OCI-LY7 (cell line): Measurements from ENCODE around the gene NCAPD2. TPM values are rescaled to one million over a fixed set of nuclear protein-coding genes. Genes with fewer than 3 reads are reported as not detected.
"Not testable (repeated sequence)": the region's sequence is repeated elsewhere in the genome, so short reads cannot be mapped to it uniquely, and the experiment has no call there.

Experiments used
- BruUV-seq: library from RNA; stranded (reverse); fragments of 400-500 nt; replicated peaks from 2 replicates; lab custom pipeline; 2021; lab: Mats Ljungman, UMichigan
- CTCF ChIA-PET: fragments of 300-600 bp; sonication (Branson Sonifier 250); formaldehyde crosslinking; loops from one replicate; lab custom pipeline; 2022; ENCODE audit warnings: antibody characterized with exemption; ENCODE audit not compliant: unreplicated experiment; lab: Charles Lee
- POLR2A ChIA-PET: fragments of 300-600 bp; sonication (Branson Sonifier 250); formaldehyde crosslinking; loops from one replicate; lab custom pipeline; 2022; ENCODE audit warnings: antibody characterized with exemption; lab: Charles Lee
- DNase-seq: peaks from one replicate; pipeline ENCODE4 v3.0.0-alpha.2; 2015; ENCODE audit warnings: low spot score
- H2AFZ ChIP-seq: fragments of 200-600 bp; sonication (generic), shearing (Covaris generic); 2 replicates; pipeline ENCODE4 v1.6.1; 2014; ENCODE audit warnings: mild to moderate bottlenecking, antibody characterized with exemption, low read length, moderate library complexity
- H3K27ac ChIP-seq: fragments of 200-600 bp; sonication (generic); 2 replicates; pipeline ENCODE4 v1.5.1; 2014; ENCODE audit warnings: mixed run types, low read depth, mild to moderate bottlenecking, moderate library complexity, low read length, inconsistent platforms; ENCODE audit not compliant: poor library complexity, severe bottlenecking
- H3K36me3 ChIP-seq: fragments of 200-600 bp; sonication (generic); 2 replicates; pipeline ENCODE4 v1.6.1; 2014; ENCODE audit warnings: mild to moderate bottlenecking, antibody characterized with exemption, low read length, moderate library complexity, mixed read lengths; ENCODE audit not compliant: insufficient read depth
- H3K4me1 ChIP-seq: fragments of 200-600 bp; sonication (generic); 2 replicates; pipeline ENCODE4 v1.5.1; 2014; ENCODE audit warnings: mild to moderate bottlenecking, low read length; ENCODE audit not compliant: insufficient read depth, poor library complexity, severe bottlenecking
- H3K4me2 ChIP-seq: fragments of 200-600 bp; sonication (generic); 2 replicates; pipeline ENCODE4 v1.6.1; 2014; ENCODE audit warnings: mild to moderate bottlenecking, low read length
- H3K4me3 ChIP-seq: fragments of 200-600 bp; sonication (generic); 2 replicates; pipeline ENCODE4 v1.5.1; 2014; ENCODE audit warnings: mild to moderate bottlenecking, low read depth, low read length; ENCODE audit not compliant: poor library complexity, severe bottlenecking
- H3K79me2 ChIP-seq: fragments of 200-600 bp; sonication (generic); 2 replicates; pipeline ENCODE4 v1.6.1; 2016; ENCODE audit warnings: low read depth, mild to moderate bottlenecking, low read length, moderate library complexity, mixed read lengths; ENCODE audit not compliant: insufficient read depth
- H3K9me2 ChIP-seq: fragments of 200-600 bp; sonication (generic); 2 replicates; pipeline ENCODE4 v1.6.1; 2016; ENCODE audit warnings: mild to moderate bottlenecking, low read length, mixed read lengths; ENCODE audit not compliant: insufficient read depth
- H3K9me3 ChIP-seq: fragments of 200-600 bp; sonication (generic); 2 replicates; pipeline ENCODE4 v1.6.1; 2014; ENCODE audit warnings: mild to moderate bottlenecking, mixed run types, low read length, mixed read lengths
- H4K20me1 ChIP-seq: fragments of 200-600 bp; sonication (generic); 2 replicates; pipeline ENCODE4 v1.6.1; 2014; ENCODE audit warnings: mild to moderate bottlenecking, antibody characterized with exemption, low read length, moderate library complexity, mixed read lengths; ENCODE audit not compliant: insufficient read depth
- CTCF ChIP-seq: fragments of 200-600 bp; sonication (generic); conservative IDR thresholded peaks from 2 replicates; pipeline ENCODE4 v1.5.1; 2014; ENCODE audit warnings: mild to moderate bottlenecking, antibody characterized with exemption, low read length, moderate library complexity, mixed read lengths
- EZH2phosphoT487 ChIP-seq: fragments of 200-600 bp; sonication (generic); IDR thresholded peaks from 2 replicates; pipeline ENCODE4 v1.6.1; 2018; ENCODE audit warnings: low read depth, borderline replicate concordance, mild to moderate bottlenecking, mixed run types, antibody characterized with exemption, low read length, moderate library complexity, mixed read lengths
- intact Hi-C: fragments of 100-400 bp; cut with micrococcal nuclease; formaldehyde crosslinking; loops from one replicate; pipeline ENCODE4 v1.10.0; 2022; ENCODE audit not compliant: unreplicated experiment
- total RNA-seq, 2 experiments: library from RNA; depleted of rRNA in 1 of 2; stranded (reverse); fragments of >200 nt in 1 of 2; shearing (Covaris generic) in 1 of 2; gene quantifications; 2 replicates each; pipeline ENCODE4 v1.2.3, GENCODE V29; 2014 to 2022

NCAPD2 gene
- total RNA-seq, 2 experiments from 2014 or later: 157 to 225 TPM

- Histone ChIP-seq H3K27ac (peak overlapping the region; percentile 96), H3K4me2 (peak overlapping the region; percentile 98), H4K20me1 (no peaks in the 10 kb centered on the region), H3K9me3 (no peaks in the 10 kb centered on the region), H3K9me2 (no peaks in the 10 kb centered on the region), H3K36me3 (peaks cover 75% of the 10 kb centered on the region), H3K4me1 (peaks cover 37% of the 10 kb centered on the region), H3K4me3 (peak overlapping the region; percentile 91), H3K79me2 (peaks cover 63% of the 10 kb centered on the region), H2AFZ (no peak overlapping the region)
- no TSS peak for BruUV-seq
- TF ChIP-seq EZH2phosphoT487 (no peak), CTCF (no peak)
- ChIA-PET POLR2A (interaction anchor here (0.6 to 3.4 kb wide), 13 partner anchors 8 to 229 kb away, joined by 3 to 14 read pairs (median 4); partner anchors contain the start of genes CD27, COPS7A, GAPDH and TAPBPL), CTCF (interaction anchor here (0.6 to 0.9 kb wide), 2 partner anchors 43 to 54 kb away, joined by 3 read pairs; no protein-coding TSS in a partner anchor)
- peak; percentile 28 for DNase-seq
- intact Hi-C loops: loop anchor here (1.0 to 5.0 kb wide), 2 partner anchors 39 to 202 kb away; partner anchors contain the start of gene GAPDH
These were observed 1.1 kb downstream of the NCAPD2 start for GRCh38 chr12:6494968-6495367.

GRCh38 chr12:6497291-6497690, 3.4 kb downstream of the NCAPD2 start:
- H3K4me2 ChIP-seq: peak overlapping the region; percentile 98; the same call in 1 of the 2 replicates

GRCh38 chr12:6500466-6500865, 6.6 kb downstream of the NCAPD2 start:
- Histone ChIP-seq H3K4me1 (peaks cover 20% of the 10 kb centered on the region), H4K20me1 (no peaks in the 10 kb centered on the region), H3K9me3 (no peaks in the 10 kb centered on the region), H3K36me3 (peaks cover 96% of the 10 kb centered on the region), H2AFZ (no peak overlapping the region), H3K79me2 (peaks cover 76% of the 10 kb centered on the region), H3K9me2 (no peaks in the 10 kb centered on the region), H3K4me3 (no peak overlapping the region), H3K27ac (no peak overlapping the region), H3K4me2 (no peak overlapping the region)
- TF ChIP-seq EZH2phosphoT487 (no peak), CTCF (no peak)
- ChIA-PET CTCF (no interaction called here), POLR2A (interaction anchor here (1.2 to 1.5 kb wide), 2 partner anchors 29 to 34 kb away, joined by 3 to 4 read pairs; partner anchors contain the start of genes GAPDH and VAMP1)
- intact Hi-C loops: no loop called here
- DNase-seq: no peak
- no TSS peak for BruUV-seq

More at GRCh38 chr12:6497291-6497690, 3.4 kb downstream of the NCAPD2 start:
- H3K27ac ChIP-seq, BruUV-seq, intact Hi-C loops, H2AFZ ChIP-seq, CTCF ChIA-PET, H3K4me3 ChIP-seq, DNase-seq, H3K9me3 ChIP-seq, H3K9me2 ChIP-seq, H4K20me1 ChIP-seq: not testable (repeated sequence)
- POLR2A ChIA-PET: interaction anchor here (1.3 to 3.4 kb wide), 3 partner anchors 12 to 38 kb away, joined by 3 to 14 read pairs (median 6); partner anchors contain the start of genes GAPDH and VAMP1
- peaks cover 68% of the 10 kb centered on the region for H3K79me2 ChIP-seq
- peaks cover 74% of the 10 kb centered on the region for H3K36me3 ChIP-seq
- peaks cover 28% of the 10 kb centered on the region for H3K4me1 ChIP-seq
